Skeletal muscle satellite cell (primary cell): ENCODE results near the gene COQ6. TPM values are rescaled to one million over a fixed set of nuclear protein-coding genes. Genes with fewer than 3 reads are reported as not detected.
"Not testable (repeated sequence)": the region's sequence is repeated elsewhere in the genome, so short reads cannot be mapped to it uniquely, and the experiment has no call there.

Experiments used
- H3K27me3 ChIP-seq: 2 replicates; pipeline ENCODE4 v1.7.0; 2013; ENCODE audit warnings: low read length; ENCODE audit not compliant: control insufficient read depth, insufficient read depth
- H3K36me3 ChIP-seq: 2 replicates; pipeline ENCODE4 v1.7.0; 2013; ENCODE audit warnings: mild to moderate bottlenecking, control low read depth, low read length; ENCODE audit not compliant: insufficient read depth
- H3K4me1 ChIP-seq: 2 replicates; pipeline ENCODE4 v1.7.0; 2013; ENCODE audit warnings: low read length; ENCODE audit not compliant: control insufficient read depth, insufficient read depth
- H3K4me2 ChIP-seq: 2 replicates; pipeline ENCODE4 v1.7.0; 2013; ENCODE audit warnings: mild to moderate bottlenecking, low read length
- H3K4me3 ChIP-seq: 2 replicates; pipeline ENCODE4 v1.7.0; 2013; ENCODE audit warnings: low read length
- H3K9ac ChIP-seq: 2 replicates; pipeline ENCODE4 v1.7.0; 2013; ENCODE audit warnings: mild to moderate bottlenecking, low read depth, low read length, moderate library complexity
- H3K9me3 ChIP-seq: replicated peaks from 2 replicates; pipeline ENCODE4 v1.7.0; 2013; ENCODE audit warnings: mild to moderate bottlenecking, control low read depth, low read length
- total RNA-seq: library from RNA; depleted of rRNA; stranded (reverse); fragments of >200 nt; gene quantifications from 2 replicates; pipeline ENCODE4 v1.2.3, GENCODE V29; 2012; rRNA removed

Gene COQ6
- total RNA-seq, result 15.7 and 20.8 TPM in 2 replicates

DNA sequence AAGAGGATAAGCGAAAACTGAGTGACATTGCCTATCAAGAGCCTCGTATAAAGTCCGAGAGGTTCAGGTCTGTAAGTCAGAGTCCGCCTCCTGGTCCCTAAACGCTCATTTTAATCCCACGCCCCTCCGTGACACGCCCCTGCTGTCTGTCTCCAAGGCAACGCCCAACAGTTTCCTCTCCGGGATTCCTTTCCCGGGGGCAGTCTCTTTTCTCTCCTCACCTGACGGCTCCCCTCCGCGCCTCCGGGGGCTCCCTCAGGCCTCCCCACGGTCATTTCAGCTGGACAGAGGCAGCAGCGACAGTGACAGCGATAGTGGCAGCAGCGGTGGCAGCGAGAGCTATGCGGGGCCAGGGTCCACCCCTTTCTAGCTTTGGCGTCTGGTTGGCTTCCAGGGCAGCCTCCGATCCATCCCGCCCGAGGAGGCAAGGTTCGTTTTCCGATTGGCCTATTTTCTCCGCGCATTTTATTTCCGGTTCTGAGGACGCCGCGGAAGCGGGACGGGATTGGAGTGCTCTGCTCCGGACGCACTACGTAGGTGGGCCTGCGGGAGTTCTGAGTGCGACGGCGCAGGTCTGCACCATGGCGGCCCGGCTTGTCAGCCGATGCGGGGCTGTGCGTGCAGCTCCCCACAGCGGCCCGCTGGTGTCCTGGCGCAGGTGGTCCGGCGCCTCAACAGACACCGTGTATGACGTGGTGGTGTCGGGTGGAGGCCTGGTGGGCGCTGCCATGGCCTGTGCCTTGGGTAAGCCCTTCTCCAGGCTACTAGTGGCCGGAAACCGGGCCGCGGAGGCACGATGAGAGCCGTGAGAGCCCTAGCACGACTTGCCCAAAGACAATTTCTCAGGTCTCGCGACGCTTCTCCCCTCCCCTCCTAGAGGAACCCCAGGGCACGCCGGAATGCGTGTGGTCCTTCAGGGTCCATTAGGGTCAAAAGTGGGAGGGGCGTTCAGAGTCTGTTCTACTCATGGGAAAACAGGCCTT, at the start of gene COQ6, which contains the start of gene FAM161B:
COQ6 (plus strand) TSS at position 551 of the 983 bp plus-strand sequence; CDS start at position 582, 31 bp downstream.
FAM161B (minus strand) TSS at position 343 of the 983 bp plus-strand sequence; CDS start at position 275, 68 bp downstream.
- Histone ChIP-seq H3K9ac (peak within 1 kb of the TSS; percentile 96), H3K9me3 (no peaks in the 10 kb centered on the region), H3K4me3 (peak within 1 kb of the TSS; percentile 99), H3K4me2 (peak within 1 kb of the TSS; percentile 88), H3K4me1 (peaks cover 6% of the 10 kb centered on the region), H3K27me3 (no peaks in the 10 kb centered on the region), H3K36me3 (peaks cover 3% of the 10 kb centered on the region)

DNA sequence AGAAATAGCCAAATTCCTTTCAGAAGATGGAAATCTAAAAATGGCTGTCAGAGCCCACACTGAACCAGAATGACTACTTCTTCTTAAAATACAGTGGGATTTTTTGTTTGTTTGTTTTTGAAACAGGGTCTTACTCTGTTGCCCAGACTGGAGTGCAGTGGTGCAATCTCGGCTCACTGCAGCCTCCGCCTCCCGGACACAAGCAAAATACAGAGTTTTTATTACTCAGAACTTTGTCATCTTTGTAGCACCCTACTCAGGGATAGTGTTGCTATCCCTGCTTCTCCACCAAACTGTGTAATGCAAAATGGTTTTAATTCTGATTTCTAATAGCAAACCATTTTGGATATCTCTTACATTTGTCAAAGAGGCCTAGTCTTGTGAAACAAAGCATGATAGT, 47.1 kb upstream of the COQ6 start:
- peaks cover 72% of the 10 kb centered on the region for H3K36me3 ChIP-seq
- H3K4me3 ChIP-seq, result no peak overlapping the region
- no peaks in the 10 kb centered on the region for H3K9me3 ChIP-seq
- H3K9ac ChIP-seq, result no peak overlapping the region
- no peaks in the 10 kb centered on the region for H3K27me3 ChIP-seq
- no peak overlapping the region for H3K4me2 ChIP-seq
- H3K4me1 ChIP-seq, result peaks cover 4% of the 10 kb centered on the region

DNA sequence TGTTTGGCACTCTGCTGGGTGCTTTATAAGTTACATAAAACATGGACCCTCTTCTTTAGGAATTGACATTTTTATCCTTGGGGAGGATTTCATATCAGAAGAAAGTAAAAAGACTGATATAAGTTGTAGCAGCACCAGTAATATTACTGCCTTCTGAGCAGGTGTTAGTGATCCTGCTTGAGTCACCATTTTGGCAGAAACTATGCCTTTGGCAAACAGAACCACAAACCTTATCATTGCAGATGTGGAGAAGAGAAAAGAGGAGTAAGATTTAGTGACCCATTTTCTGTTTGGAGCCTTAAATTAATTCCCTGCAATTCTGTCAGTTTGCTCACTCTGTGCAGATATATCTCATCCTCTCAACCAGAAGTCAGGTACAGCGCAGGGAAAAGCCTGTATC, 40.4 kb upstream of the COQ6 start:
- Histone ChIP-seq H3K4me2 (no peak overlapping the region), H3K4me1 (no peaks in the 10 kb centered on the region), H3K27me3 (no peaks in the 10 kb centered on the region), H3K4me3 (no peak overlapping the region), H3K9me3 (no peaks in the 10 kb centered on the region), H3K9ac (no peak overlapping the region), H3K36me3 (peaks cover 72% of the 10 kb centered on the region)

DNA sequence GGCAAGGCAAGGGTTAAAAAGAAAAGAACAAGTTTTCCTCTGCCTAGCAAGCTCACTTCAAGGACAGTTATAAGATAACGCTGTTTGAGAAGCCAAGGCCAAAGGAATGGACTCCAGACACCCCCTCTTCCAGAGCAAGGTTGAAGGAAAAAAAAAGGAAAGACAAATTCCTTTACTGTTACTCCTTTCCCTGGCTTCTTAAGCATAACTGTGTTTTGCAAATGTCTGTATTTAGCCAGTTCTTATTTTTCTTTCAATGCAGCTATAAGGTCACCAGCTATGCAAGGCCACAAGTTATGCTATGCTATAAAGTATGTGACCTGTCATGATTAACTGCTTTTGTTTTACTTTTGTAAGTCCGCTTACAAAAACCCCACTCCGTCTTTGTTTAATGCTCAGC, 36.8 kb upstream of the COQ6 start:
- no peak overlapping the region for H3K4me2 ChIP-seq
- peaks cover 11% of the 10 kb centered on the region for H3K4me1 ChIP-seq
- no peak overlapping the region for H3K9ac ChIP-seq
- H3K36me3 ChIP-seq, result peaks cover 54% of the 10 kb centered on the region
- H3K27me3 ChIP-seq, result no peaks in the 10 kb centered on the region
- H3K9me3 ChIP-seq, result no peaks in the 10 kb centered on the region
- H3K4me3 ChIP-seq, result no peak overlapping the region

- Histone ChIP-seq H3K4me2 (no peak overlapping the region), H3K4me3 (no peak overlapping the region), H3K4me1 (peaks cover 11% of the 10 kb centered on the region), H3K9ac (no peak overlapping the region), H3K36me3 (peaks cover 42% of the 10 kb centered on the region), H3K27me3 (no peaks in the 10 kb centered on the region), H3K9me3 (no peaks in the 10 kb centered on the region)
Measured at GRCh38 chr14:73916324-73916723, 33.8 kb upstream of the COQ6 start.

- H3K9me3 ChIP-seq, H3K27me3 ChIP-seq: not testable (repeated sequence)
Measured at GRCh38 chr14:73919457-73919856, 30.6 kb upstream of the COQ6 start.

GRCh38 chr14:73924337-73924736, 25.8 kb upstream of the COQ6 start:
- Histone ChIP-seq H3K27me3 (no peaks in the 10 kb centered on the region), H3K4me3 (no peak overlapping the region), H3K4me1 (no peaks in the 10 kb centered on the region), H3K4me2 (no peak overlapping the region), H3K9me3 (no peaks in the 10 kb centered on the region), H3K9ac (no peak overlapping the region), H3K36me3 (peaks cover 65% of the 10 kb centered on the region)

More at GRCh38 chr14:73919457-73919856, 30.6 kb upstream of the COQ6 start:
- Histone ChIP-seq H3K36me3 (peaks cover 50% of the 10 kb centered on the region), H3K4me1 (peaks cover 11% of the 10 kb centered on the region)
- not testable (repeated sequence) for H3K4me3 ChIP-seq, H3K4me2 ChIP-seq, H3K9ac ChIP-seq

GRCh38 chr14:73935666-73936065, 14.4 kb upstream of the COQ6 start:
- no peak overlapping the region for H3K4me3 ChIP-seq
- no peaks in the 10 kb centered on the region for H3K9me3 ChIP-seq
- no peaks in the 10 kb centered on the region for H3K27me3 ChIP-seq
- no peak overlapping the region for H3K4me2 ChIP-seq
- no peak overlapping the region for H3K9ac ChIP-seq
- peaks cover 58% of the 10 kb centered on the region for H3K36me3 ChIP-seq
- no peaks in the 10 kb centered on the region for H3K4me1 ChIP-seq

DNA sequence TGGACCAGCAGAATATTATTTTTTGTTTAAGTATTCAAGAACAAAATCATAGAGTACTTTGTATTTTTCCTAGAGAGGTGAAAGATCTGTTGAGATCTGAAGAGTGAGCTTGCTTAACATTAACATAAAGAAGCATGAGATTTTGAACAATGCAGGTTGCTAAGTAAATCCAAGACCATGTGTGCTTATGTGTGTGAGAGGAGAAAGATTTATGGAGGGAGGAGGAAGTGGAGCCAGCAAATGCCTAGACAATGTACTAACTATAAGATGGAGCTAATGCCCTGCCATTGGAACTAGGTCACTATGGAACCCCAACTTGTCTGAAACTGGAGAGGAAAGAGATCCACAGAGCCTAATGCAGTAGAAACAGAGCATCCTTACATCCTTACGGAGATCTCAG, 13.6 kb upstream of the COQ6 start:
- H3K9me3 ChIP-seq, result no peaks in the 10 kb centered on the region
- H3K4me3 ChIP-seq, result no peak overlapping the region
- H3K27me3 ChIP-seq, result no peaks in the 10 kb centered on the region
- no peak overlapping the region for H3K9ac ChIP-seq
- no peak overlapping the region for H3K4me2 ChIP-seq
- H3K4me1 ChIP-seq, result no peaks in the 10 kb centered on the region
- H3K36me3 ChIP-seq, result peaks cover 52% of the 10 kb centered on the region

DNA sequence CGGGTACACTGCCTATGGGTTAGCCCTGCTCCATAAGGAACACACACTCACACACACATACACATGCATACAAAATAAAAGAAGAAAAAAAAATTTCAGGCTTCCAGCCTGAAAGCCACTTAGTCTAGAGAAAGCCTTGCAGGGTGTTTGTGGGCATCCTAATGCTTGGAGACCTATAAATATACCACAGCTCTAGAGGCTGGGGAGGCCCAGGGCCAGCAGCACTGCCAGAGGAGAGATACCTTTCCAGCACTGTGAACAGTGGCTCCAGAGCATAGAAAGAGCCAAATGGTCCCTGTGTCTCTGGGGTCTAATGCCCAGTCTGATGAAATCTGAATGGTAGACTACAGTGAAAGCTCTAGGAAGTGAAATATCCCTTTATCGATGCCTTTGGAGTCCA, 13.1 kb upstream of the COQ6 start:
- H3K27me3 ChIP-seq, result no peaks in the 10 kb centered on the region
- no peaks in the 10 kb centered on the region for H3K9me3 ChIP-seq
- H3K36me3 ChIP-seq, result peaks cover 47% of the 10 kb centered on the region
- no peak overlapping the region for H3K4me3 ChIP-seq
- no peaks in the 10 kb centered on the region for H3K4me1 ChIP-seq
- H3K9ac ChIP-seq, result no peak overlapping the region
- no peak overlapping the region for H3K4me2 ChIP-seq

DNA sequence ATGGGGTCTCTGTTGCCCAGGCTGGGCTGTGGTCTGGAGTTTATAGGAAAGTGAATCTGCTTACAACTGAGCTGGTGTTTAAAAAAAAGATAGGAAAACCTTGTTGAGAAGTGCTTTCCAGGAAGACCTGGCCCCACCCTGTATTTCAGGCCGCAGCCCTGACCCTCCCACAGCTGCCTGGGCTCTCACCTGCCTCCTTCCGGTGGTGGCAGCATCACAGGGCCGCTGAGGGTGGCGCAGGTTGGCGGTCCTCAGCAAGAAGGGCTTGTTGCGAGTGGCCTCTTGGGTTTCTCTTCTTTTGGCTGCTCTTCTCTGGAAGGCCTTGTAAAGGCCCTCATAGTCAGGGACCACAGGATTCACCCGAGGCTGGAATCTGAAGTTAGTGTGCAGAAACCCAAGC, 7.9 kb upstream of the COQ6 start:
- no peak overlapping the region for H3K4me3 ChIP-seq
- peaks cover 13% of the 10 kb centered on the region for H3K36me3 ChIP-seq
- peaks cover 12% of the 10 kb centered on the region for H3K4me1 ChIP-seq
- H3K27me3 ChIP-seq, result no peaks in the 10 kb centered on the region
- no peak overlapping the region for H3K4me2 ChIP-seq
- no peak overlapping the region for H3K9ac ChIP-seq
- no peaks in the 10 kb centered on the region for H3K9me3 ChIP-seq
